ENCODE measurements around the gene NRROS.

DNA sequence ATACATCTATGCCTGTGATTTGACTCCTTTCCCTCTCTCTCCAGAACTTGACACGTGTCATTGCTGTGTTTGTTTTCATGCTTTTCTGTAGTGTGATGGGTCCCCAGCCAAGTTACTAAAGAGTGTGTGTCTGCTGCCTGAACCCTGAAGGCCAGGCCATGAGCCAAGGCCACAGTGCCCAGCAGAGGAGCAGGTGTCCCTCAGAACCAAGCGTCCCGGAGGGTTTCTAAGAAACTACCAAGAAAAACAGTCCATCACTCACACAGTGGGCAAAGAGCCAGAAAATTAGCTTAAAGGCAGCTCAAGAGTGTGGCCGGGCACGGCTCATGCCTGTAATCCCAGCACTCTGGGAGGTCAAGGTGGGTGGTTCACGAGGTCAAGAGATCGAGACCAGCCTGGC lies 35.8 kb upstream of the NRROS start:
- TF ChIP-seq, protein P1, sequence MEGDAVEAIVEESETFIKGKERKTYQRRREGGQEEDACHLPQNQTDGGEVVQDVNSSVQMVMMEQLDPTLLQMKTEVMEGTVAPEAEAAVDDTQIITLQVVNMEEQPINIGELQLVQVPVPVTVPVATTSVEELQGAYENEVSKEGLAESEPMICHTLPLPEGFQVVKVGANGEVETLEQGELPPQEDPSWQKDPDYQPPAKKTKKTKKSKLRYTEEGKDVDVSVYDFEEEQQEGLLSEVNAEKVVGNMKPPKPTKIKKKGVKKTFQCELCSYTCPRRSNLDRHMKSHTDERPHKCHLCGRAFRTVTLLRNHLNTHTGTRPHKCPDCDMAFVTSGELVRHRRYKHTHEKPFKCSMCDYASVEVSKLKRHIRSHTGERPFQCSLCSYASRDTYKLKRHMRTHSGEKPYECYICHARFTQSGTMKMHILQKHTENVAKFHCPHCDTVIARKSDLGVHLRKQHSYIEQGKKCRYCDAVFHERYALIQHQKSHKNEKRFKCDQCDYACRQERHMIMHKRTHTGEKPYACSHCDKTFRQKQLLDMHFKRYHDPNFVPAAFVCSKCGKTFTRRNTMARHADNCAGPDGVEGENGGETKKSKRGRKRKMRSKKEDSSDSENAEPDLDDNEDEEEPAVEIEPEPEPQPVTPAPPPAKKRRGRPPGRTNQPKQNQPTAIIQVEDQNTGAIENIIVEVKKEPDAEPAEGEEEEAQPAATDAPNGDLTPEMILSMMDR (IDR thresholded peaks at IDR 0.05; ENCODE audit: insufficient read depth, low read length), result no peak
- TF ChIP-seq GABPA (IDR thresholded peaks at IDR 0.05; ENCODE audit: low read depth), result no peak

Measured in HL-60 (cell line).